Osteoblast (primary cell): Measurements from ENCODE around the gene ZNF335. TPM values are rescaled to one million over a fixed set of nuclear protein-coding genes. Genes with fewer than 3 reads are reported as not detected.

Experiments used
- DNase-seq: peaks from one replicate; pipeline ENCODE4 v3.0.0; 2011; ENCODE audit warnings: low spot score, mixed read lengths; ENCODE audit not compliant: insufficient read length; ENCODE audit errors: missing footprints
- H2AFZ ChIP-seq: 2 replicates; pipeline ENCODE4 v1.6.0; 2011; ENCODE audit warnings: mild to moderate bottlenecking, low read length
- H3K27ac ChIP-seq: 2 replicates; pipeline ENCODE4 v1.5.1; 2011; ENCODE audit warnings: mild to moderate bottlenecking, low read depth, low read length, moderate library complexity
- H3K27me3 ChIP-seq: 2 replicates; pipeline ENCODE4 v1.6.0; 2012; ENCODE audit warnings: mild to moderate bottlenecking, control low read depth, inconsistent platforms, low read length, moderate library complexity; ENCODE audit not compliant: insufficient read depth
- H3K36me3 ChIP-seq: 2 replicates; pipeline ENCODE4 v1.5.1; 2011; ENCODE audit warnings: mild to moderate bottlenecking, low read length, control low read depth, moderate library complexity; ENCODE audit not compliant: insufficient read depth
- H3K4me1 ChIP-seq: 2 replicates; pipeline ENCODE4 v1.5.1; 2011; ENCODE audit warnings: mild to moderate bottlenecking, low read length, control low read depth, moderate library complexity; ENCODE audit not compliant: insufficient read depth
- H3K4me2 ChIP-seq: 2 replicates; pipeline ENCODE4 v1.6.0; 2011; ENCODE audit warnings: mild to moderate bottlenecking, low read length; ENCODE audit not compliant: insufficient read depth
- H3K4me3 ChIP-seq: fragments of 200-600 bp; sonication (generic); 3 replicates; pipeline ENCODE4 v1.5.1; 2012; ENCODE audit warnings: mild to moderate bottlenecking, low read length, inconsistent platforms; ENCODE audit not compliant: insufficient read depth
- H3K79me2 ChIP-seq: 2 replicates; pipeline ENCODE4 v1.6.0; 2012; ENCODE audit warnings: mild to moderate bottlenecking, low read length, control low read depth, inconsistent platforms; ENCODE audit not compliant: insufficient read depth
- H3K9me3 ChIP-seq: 2 replicates; pipeline ENCODE4 v1.5.1; 2011; ENCODE audit warnings: low read depth, low read length, control low read depth
- H4K20me1 ChIP-seq: 2 replicates; pipeline ENCODE4 v1.6.0; 2012; ENCODE audit warnings: mild to moderate bottlenecking, low read length, control low read depth; ENCODE audit not compliant: insufficient read depth
- total RNA-seq: library from RNA; depleted of rRNA; stranded (reverse); fragments of >200 nt; gene quantifications from 2 replicates; pipeline ENCODE4 v1.2.3, GENCODE V29; 2012
- TF ChIP-seq, protein P1 (sequence below): IDR thresholded peaks from 2 replicates; pipeline ENCODE4 v1.5.1; 2011; ENCODE audit warnings: mild to moderate bottlenecking, low read depth, low read length, moderate library complexity; ENCODE audit errors: extremely low read depth

ZNF335 gene
- total RNA-seq, 1 donor = 20.3 TPM

DNA sequence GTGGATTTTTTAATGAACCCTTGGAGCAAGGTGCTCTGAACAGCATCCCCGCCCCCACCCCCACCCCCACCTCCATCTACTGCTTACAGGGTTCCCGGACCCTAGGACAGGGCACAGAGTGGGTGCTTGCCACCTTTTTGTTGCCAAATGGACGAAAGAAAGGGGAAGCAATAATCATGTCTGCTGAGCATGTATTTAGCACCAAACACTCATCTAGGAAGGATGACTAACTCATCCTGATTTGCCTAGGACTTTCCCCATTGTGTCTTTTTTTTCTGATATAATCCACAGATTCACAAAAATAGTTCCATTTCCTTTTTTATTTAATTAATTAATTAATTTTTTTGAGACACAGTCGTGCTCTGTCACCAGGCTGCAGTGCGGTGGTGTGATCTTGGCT lies 58.9 kb downstream of the ZNF335 start:
- H3K27ac ChIP-seq = no peak overlapping the region
- H3K36me3 ChIP-seq = no peaks in the 10 kb centered on the region
- no peaks in the 10 kb centered on the region for H3K79me2 ChIP-seq
- DNase-seq = peak; percentile 69
- H2AFZ ChIP-seq = no peak overlapping the region
- H3K4me1 ChIP-seq = peaks cover 20% of the 10 kb centered on the region
- no peak overlapping the region for H3K4me2 ChIP-seq
- TF ChIP-seq, protein P1, sequence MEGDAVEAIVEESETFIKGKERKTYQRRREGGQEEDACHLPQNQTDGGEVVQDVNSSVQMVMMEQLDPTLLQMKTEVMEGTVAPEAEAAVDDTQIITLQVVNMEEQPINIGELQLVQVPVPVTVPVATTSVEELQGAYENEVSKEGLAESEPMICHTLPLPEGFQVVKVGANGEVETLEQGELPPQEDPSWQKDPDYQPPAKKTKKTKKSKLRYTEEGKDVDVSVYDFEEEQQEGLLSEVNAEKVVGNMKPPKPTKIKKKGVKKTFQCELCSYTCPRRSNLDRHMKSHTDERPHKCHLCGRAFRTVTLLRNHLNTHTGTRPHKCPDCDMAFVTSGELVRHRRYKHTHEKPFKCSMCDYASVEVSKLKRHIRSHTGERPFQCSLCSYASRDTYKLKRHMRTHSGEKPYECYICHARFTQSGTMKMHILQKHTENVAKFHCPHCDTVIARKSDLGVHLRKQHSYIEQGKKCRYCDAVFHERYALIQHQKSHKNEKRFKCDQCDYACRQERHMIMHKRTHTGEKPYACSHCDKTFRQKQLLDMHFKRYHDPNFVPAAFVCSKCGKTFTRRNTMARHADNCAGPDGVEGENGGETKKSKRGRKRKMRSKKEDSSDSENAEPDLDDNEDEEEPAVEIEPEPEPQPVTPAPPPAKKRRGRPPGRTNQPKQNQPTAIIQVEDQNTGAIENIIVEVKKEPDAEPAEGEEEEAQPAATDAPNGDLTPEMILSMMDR = no peak
- no peak overlapping the region for H3K4me3 ChIP-seq
- no peaks in the 10 kb centered on the region for H3K9me3 ChIP-seq
- H4K20me1 ChIP-seq = no peaks in the 10 kb centered on the region
- no peaks in the 10 kb centered on the region for H3K27me3 ChIP-seq

DNA sequence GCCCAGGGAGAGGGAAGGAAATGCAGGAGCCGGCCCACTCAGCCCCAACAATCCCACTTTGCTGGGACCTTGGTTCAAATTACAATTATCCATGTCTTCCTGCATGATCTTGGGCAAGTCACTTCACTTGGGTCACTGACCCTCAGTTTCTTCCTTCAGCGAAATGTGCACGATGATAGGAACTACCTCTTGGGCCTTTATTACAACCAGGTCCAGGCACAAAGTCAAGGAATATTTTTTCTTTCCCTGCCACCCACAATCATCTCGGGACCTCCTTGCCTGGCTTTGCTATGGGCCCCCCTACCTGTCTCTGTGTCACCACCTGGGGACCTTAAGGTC lies 59.7 kb downstream of the ZNF335 start:
- H3K4me3 ChIP-seq = peak overlapping the region; percentile 72

GRCh38 chr20:45911486-45912343 lies 60.3 kb downstream of the ZNF335 start, which contains the start of gene PLTP:
Gene PLTP (minus strand): TSS chr20:45912155. CDS start chr20:45911452, 703 bp downstream.
- peak; percentile 84 for DNase-seq
- peak within 1 kb of the TSS; percentile 86 for H2AFZ ChIP-seq
- H4K20me1 ChIP-seq = no peaks in the 10 kb centered on the region
- H3K27ac ChIP-seq = peak within 1 kb of the TSS; percentile 65
- peak within 1 kb of the TSS; percentile 72 for H3K4me3 ChIP-seq
- TF ChIP-seq, protein P1 = no peak
- H3K4me1 ChIP-seq = peaks cover 17% of the 10 kb centered on the region
- H3K36me3 ChIP-seq = no peaks in the 10 kb centered on the region
- H3K27me3 ChIP-seq = no peaks in the 10 kb centered on the region
- H3K79me2 ChIP-seq = no peaks in the 10 kb centered on the region
- H3K9me3 ChIP-seq = no peaks in the 10 kb centered on the region
- H3K4me2 ChIP-seq = peak within 1 kb of the TSS; percentile 87

More for the DNA sequence above, 59.7 kb downstream of the ZNF335 start:
- DNase-seq = peak; percentile 27
- TF ChIP-seq, protein P1 = no peak
- H3K27me3 ChIP-seq = no peaks in the 10 kb centered on the region
- H3K9me3 ChIP-seq = no peaks in the 10 kb centered on the region
- H3K27ac ChIP-seq = peak overlapping the region; percentile 65
- no peaks in the 10 kb centered on the region for H4K20me1 ChIP-seq
- H3K4me1 ChIP-seq = peaks cover 17% of the 10 kb centered on the region
- no peaks in the 10 kb centered on the region for H3K79me2 ChIP-seq
- peak overlapping the region; percentile 87 for H3K4me2 ChIP-seq
- peak overlapping the region; percentile 86 for H2AFZ ChIP-seq
- no peaks in the 10 kb centered on the region for H3K36me3 ChIP-seq
